ENCODE measurements around the gene PPM1B.

PPM1B gene

GRCh38 chr2:44280869-44281268 lies 112.2 kb downstream of the PPM1B start:
- no peak for TF ChIP-seq GATA2 (IDR thresholded peaks at IDR 0.05; ENCODE audit: low read depth, low read length)
- TF ChIP-seq GATA3 (IDR thresholded peaks at IDR 0.05; ENCODE audit: low read depth, low read length), result no peak

Measured in SH-SY5Y (cell line).